DND-41 (cell line): ENCODE data around the gene FAM131C.
"Not testable (repeated sequence)": the region's sequence is repeated elsewhere in the genome, so short reads cannot be mapped to it uniquely, and the experiment has no call there.

Experiments
- ATAC-seq: fragments of 200-7000 bp; cut with Tn5 transposase; 3 replicates; pipeline ENCODE4 v1.9.1; 2021; ENCODE audit warnings: low read depth; ENCODE audit not compliant: insufficient read depth
- DNase-seq: peaks from one replicate; pipeline ENCODE4 v3.0.0-alpha.2; 2020
- H2AFZ ChIP-seq: 2 replicates; pipeline ENCODE4 v1.6.0; 2012; ENCODE audit warnings: low read depth, low read length
- H3K27ac ChIP-seq: 2 replicates; pipeline ENCODE4 v1.5.1; 2012; ENCODE audit warnings: low read length, inconsistent platforms
- H3K27me3 ChIP-seq: fragments of 200-600 bp; sonication (generic); 2 replicates; pipeline ENCODE4 v1.6.0; 2012; ENCODE audit warnings: low read length, mild to moderate bottlenecking, inconsistent platforms; ENCODE audit not compliant: insufficient read depth, poor library complexity
- H3K36me3 ChIP-seq: 2 replicates; pipeline ENCODE4 v1.5.1; 2012; ENCODE audit warnings: low read length, inconsistent platforms; ENCODE audit not compliant: insufficient read depth
- H3K4me1 ChIP-seq: 2 replicates; pipeline ENCODE4 v1.5.1; 2012; ENCODE audit warnings: mild to moderate bottlenecking, low read length; ENCODE audit not compliant: insufficient read depth
- H3K4me2 ChIP-seq: 2 replicates; pipeline ENCODE4 v1.6.0; 2012; ENCODE audit warnings: mild to moderate bottlenecking, moderate library complexity, low read length, inconsistent platforms; ENCODE audit not compliant: insufficient read depth
- H3K4me3 ChIP-seq, 2 experiments: fragments of 200-600 bp in 1 of 2; shearing (Covaris generic) in 1 of 2; 2 replicates each; pipeline ENCODE4 v1.5.1; 2012 to 2016; ENCODE audit warnings: inconsistent platforms in 2 of 2, low read length in 2 of 2, mild to moderate bottlenecking in 2 of 2, low read depth in 1 of 2, moderate library complexity in 1 of 2
- H3K79me2 ChIP-seq: 2 replicates; pipeline ENCODE4 v1.6.0; 2012; ENCODE audit warnings: low read length, inconsistent platforms; ENCODE audit not compliant: insufficient read depth
- H3K9ac ChIP-seq: 2 replicates; pipeline ENCODE4 v1.6.0; 2012; ENCODE audit warnings: low read depth, mild to moderate bottlenecking, inconsistent platforms, low read length, moderate library complexity
- H3K9me3 ChIP-seq: 2 replicates; pipeline ENCODE4 v1.5.1; 2012; ENCODE audit warnings: low read length, moderate library complexity, mild to moderate bottlenecking, inconsistent platforms; ENCODE audit not compliant: insufficient read depth, severe bottlenecking
- H4K20me1 ChIP-seq: 2 replicates; pipeline ENCODE4 v1.6.0; 2012; ENCODE audit warnings: low read length; ENCODE audit not compliant: insufficient read depth
- CTCF ChIP-seq: IDR thresholded peaks from 2 replicates; pipeline ENCODE4 v1.5.1; 2012; ENCODE audit warnings: borderline replicate concordance, low read length, moderate library complexity, mild to moderate bottlenecking; ENCODE audit not compliant: poor library complexity, severe bottlenecking; ENCODE audit errors: extremely low read depth
- EZH2 ChIP-seq: IDR thresholded peaks from 3 replicates; pipeline ENCODE4 v1.6.1; 2012; ENCODE audit warnings: borderline replicate concordance, low read depth, mild to moderate bottlenecking, moderate library complexity, low read length, inconsistent platforms; ENCODE audit not compliant: severe bottlenecking

The FAM131C gene

GRCh38 chr1:16028237-16029002 is 45.0 kb downstream of the FAM131C start:
- Histone ChIP-seq H3K27ac (no peak overlapping the region), H3K4me2 (no peak overlapping the region), H2AFZ (no peak overlapping the region), H4K20me1 (no peaks in the 10 kb centered on the region), H3K79me2 (no peaks in the 10 kb centered on the region), H3K4me3 (no peak overlapping the region), H3K9me3 (no peaks in the 10 kb centered on the region), H3K36me3 (no peaks in the 10 kb centered on the region), H3K4me1 (no peaks in the 10 kb centered on the region), H3K27me3 (no peaks in the 10 kb centered on the region), H3K9ac (no peak overlapping the region)
- DNase-seq (no peak), ATAC-seq (no peak)
- no peak for TF ChIP-seq CTCF
- TF ChIP-seq EZH2 = no peak

GRCh38 chr1:16026723-16027484 is 46.5 kb downstream of the FAM131C start:
- Histone ChIP-seq H3K79me2 (no peaks in the 10 kb centered on the region), H3K27ac (no peak overlapping the region), H3K9ac (no peak overlapping the region), H4K20me1 (no peaks in the 10 kb centered on the region), H3K4me2 (no peak overlapping the region), H3K36me3 (no peaks in the 10 kb centered on the region), H2AFZ (no peak overlapping the region), H3K4me1 (no peaks in the 10 kb centered on the region), H3K4me3 (no peak overlapping the region), H3K27me3 (no peaks in the 10 kb centered on the region), H3K9me3 (no peaks in the 10 kb centered on the region)
- TF ChIP-seq CTCF (no peak), EZH2 (no peak)
- 0 out of 3 replicates have a peak, but pooled peaks have one; percentile 33 for ATAC-seq
- DNase-seq = peak; percentile 10

GRCh38 chr1:16026302-16026701 is 47.1 kb downstream of the FAM131C start:
- not testable (repeated sequence) for H3K4me2 ChIP-seq, H3K36me3 ChIP-seq, H3K4me1 ChIP-seq, H3K4me3 ChIP-seq, ATAC-seq, H3K27ac ChIP-seq, H4K20me1 ChIP-seq, H3K9ac ChIP-seq, H3K27me3 ChIP-seq, H3K9me3 ChIP-seq, DNase-seq, H2AFZ ChIP-seq, H3K79me2 ChIP-seq

- DNase-seq (no peak), ATAC-seq (no peak)
- Histone ChIP-seq H4K20me1 (peaks cover 3% of the 10 kb centered on the region), H3K4me1 (no peaks in the 10 kb centered on the region), H3K4me3 (no peak overlapping the region), H3K9me3 (no peaks in the 10 kb centered on the region), H3K9ac (no peak overlapping the region), H3K27ac (no peak overlapping the region), H3K4me2 (no peak overlapping the region), H3K79me2 (no peaks in the 10 kb centered on the region), H3K36me3 (no peaks in the 10 kb centered on the region), H2AFZ (no peak overlapping the region), H3K27me3 (peaks cover 17% of the 10 kb centered on the region)
- TF ChIP-seq CTCF (no peak), EZH2 (no peak)
Measured at GRCh38 chr1:16023050-16023653, 50.3 kb downstream of the FAM131C start.
